Astrocyte (in vitro differentiated cells and primary cell): Measurements from ENCODE around the gene RASA4. TPM values are rescaled to one million over a fixed set of nuclear protein-coding genes. Genes with fewer than 3 reads are reported as not detected.
"Not testable (repeated sequence)": the region's sequence is repeated elsewhere in the genome, so short reads cannot be mapped to it uniquely, and the experiment has no call there.

Experiments
- DNase-seq: peaks from one replicate; pipeline ENCODE4 v3.0.0-alpha.2; 2010; ENCODE audit warnings: low read depth
- FAIRE-seq: peaks from 2 replicates; lab custom pipeline; 2011; peaks lifted over from hg19 to GRCh38; lab: Jason Lieb, UNC
- H2AFZ ChIP-seq: 2 replicates; pipeline ENCODE4 v1.6.0; 2012; ENCODE audit warnings: low read depth, low read length, inconsistent platforms
- H3K27ac ChIP-seq: 2 replicates; pipeline ENCODE4 v1.5.1; 2011; ENCODE audit warnings: low read depth, low read length, inconsistent platforms
- H3K27me3 ChIP-seq: 2 replicates; pipeline ENCODE4 v1.6.0; 2011; ENCODE audit warnings: low read length, inconsistent platforms; ENCODE audit not compliant: insufficient read depth
- H3K36me3 ChIP-seq: 2 replicates; pipeline ENCODE4 v1.5.1; 2011; ENCODE audit warnings: low read length, inconsistent platforms; ENCODE audit not compliant: insufficient read depth
- H3K4me1 ChIP-seq: 2 replicates; pipeline ENCODE4 v1.5.1; 2011; ENCODE audit warnings: low read length, inconsistent platforms; ENCODE audit not compliant: insufficient read depth
- H3K4me2 ChIP-seq: 2 replicates; pipeline ENCODE4 v1.6.0; 2012; ENCODE audit warnings: low read length, inconsistent platforms
- H3K4me3 ChIP-seq: 2 replicates; pipeline ENCODE4 v1.5.1; 2011; ENCODE audit warnings: low read depth, mild to moderate bottlenecking, low read length, inconsistent platforms; ENCODE audit not compliant: insufficient read depth
- H3K79me2 ChIP-seq: 2 replicates; pipeline ENCODE4 v1.6.0; 2012; ENCODE audit warnings: mild to moderate bottlenecking, low read length, inconsistent platforms; ENCODE audit not compliant: insufficient read depth
- H3K9ac ChIP-seq: 2 replicates; pipeline ENCODE4 v1.6.0; 2012; ENCODE audit warnings: mild to moderate bottlenecking, low read length, inconsistent platforms
- H3K9me3 ChIP-seq: 2 replicates; pipeline ENCODE4 v1.5.1; 2012; ENCODE audit warnings: low read depth, mild to moderate bottlenecking, low read length, inconsistent platforms; ENCODE audit not compliant: insufficient read depth
- H4K20me1 ChIP-seq: 2 replicates; pipeline ENCODE4 v1.6.0; 2012; ENCODE audit warnings: low read length, inconsistent platforms; ENCODE audit not compliant: insufficient read depth
- H3K27ac Mint-ChIP-seq: one replicate; pipeline ENCODE4 v1.8.0; 2021; ENCODE audit warnings: mild to moderate bottlenecking, mixed read lengths; ENCODE audit not compliant: unreplicated experiment
- H3K27me3 Mint-ChIP-seq: one replicate; pipeline ENCODE4 v1.8.0; 2021; ENCODE audit warnings: low read depth, mixed read lengths; ENCODE audit not compliant: unreplicated experiment
- H3K36me3 Mint-ChIP-seq: one replicate; pipeline ENCODE4 v1.8.0; 2021; ENCODE audit warnings: low read depth, mixed read lengths; ENCODE audit not compliant: unreplicated experiment
- H3K4me1 Mint-ChIP-seq: one replicate; pipeline ENCODE4 v1.8.0; 2021; ENCODE audit warnings: low read depth, mixed read lengths; ENCODE audit not compliant: unreplicated experiment
- H3K4me3 Mint-ChIP-seq: one replicate; pipeline ENCODE4 v1.8.0; 2021; ENCODE audit warnings: mild to moderate bottlenecking, moderate library complexity, mixed read lengths; ENCODE audit not compliant: unreplicated experiment
- H3K9me3 Mint-ChIP-seq: one replicate; pipeline ENCODE4 v1.8.0; 2021; ENCODE audit warnings: mild to moderate bottlenecking, mixed read lengths; ENCODE audit not compliant: unreplicated experiment
- total RNA-seq: library from RNA; stranded (reverse); gene quantifications from 2 replicates; pipeline ENCODE4 v1.2.1, GENCODE V29; 2021

The RASA4 gene
- total RNA-seq, 1 donor from 2014 or later = 7.2 TPM

- not testable (repeated sequence) for H3K79me2 ChIP-seq, H3K27ac Mint-ChIP-seq, H3K27ac ChIP-seq, H3K4me3 Mint-ChIP-seq, H3K9ac ChIP-seq, H3K4me1 Mint-ChIP-seq, H3K4me2 ChIP-seq, H3K36me3 ChIP-seq, H3K9me3 ChIP-seq, H2AFZ ChIP-seq, H3K4me1 ChIP-seq, DNase-seq, H3K4me3 ChIP-seq, H3K27me3 ChIP-seq, H3K9me3 Mint-ChIP-seq, H3K27me3 Mint-ChIP-seq, FAIRE-seq, H3K36me3 Mint-ChIP-seq, H4K20me1 ChIP-seq
Observed at GRCh38 chr7:102532127-102532526, 84.4 kb downstream of the RASA4 start.

DNA sequence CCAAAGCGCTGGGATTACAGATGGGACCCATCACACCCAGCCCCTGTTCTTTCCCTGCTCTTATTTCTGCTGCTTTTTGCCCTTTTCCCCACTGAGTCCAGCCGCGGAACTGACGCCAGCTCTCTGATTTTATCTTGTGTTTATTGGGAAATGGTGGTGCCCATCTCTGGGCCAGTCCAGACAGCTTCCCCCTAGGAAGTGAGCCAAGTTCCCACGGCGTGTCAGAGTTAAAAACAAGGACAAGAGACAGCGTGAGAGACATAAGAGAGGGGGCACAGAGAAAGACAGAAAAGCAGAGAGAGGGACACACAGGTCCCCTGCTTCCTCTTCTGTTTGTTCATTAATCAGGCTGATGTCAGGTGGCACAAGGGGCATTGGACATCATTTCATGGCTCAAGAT lies 85.0 kb downstream of the RASA4 start:
- H3K4me2 ChIP-seq, H3K4me1 ChIP-seq, H3K9ac ChIP-seq, H2AFZ ChIP-seq, H3K36me3 ChIP-seq, H3K79me2 ChIP-seq, H4K20me1 ChIP-seq, H3K27ac ChIP-seq, H3K27me3 ChIP-seq, DNase-seq, H3K9me3 ChIP-seq, H3K9me3 Mint-ChIP-seq, FAIRE-seq, H3K4me3 ChIP-seq, H3K4me3 Mint-ChIP-seq, H3K27ac Mint-ChIP-seq, H3K4me1 Mint-ChIP-seq, H3K36me3 Mint-ChIP-seq, H3K27me3 Mint-ChIP-seq: not testable (repeated sequence)

GRCh38 chr7:102527822-102528793 lies 88.4 kb downstream of the RASA4 start:
- H3K9me3 Mint-ChIP-seq, FAIRE-seq, H2AFZ ChIP-seq, H3K4me3 ChIP-seq, H3K27ac ChIP-seq, H3K4me3 Mint-ChIP-seq, H3K4me1 ChIP-seq, H3K79me2 ChIP-seq, H3K4me1 Mint-ChIP-seq, H3K27ac Mint-ChIP-seq, H3K9me3 ChIP-seq, DNase-seq, H3K27me3 Mint-ChIP-seq, H3K36me3 Mint-ChIP-seq, H3K4me2 ChIP-seq, H4K20me1 ChIP-seq, H3K27me3 ChIP-seq, H3K36me3 ChIP-seq, H3K9ac ChIP-seq: not testable (repeated sequence)

DNA sequence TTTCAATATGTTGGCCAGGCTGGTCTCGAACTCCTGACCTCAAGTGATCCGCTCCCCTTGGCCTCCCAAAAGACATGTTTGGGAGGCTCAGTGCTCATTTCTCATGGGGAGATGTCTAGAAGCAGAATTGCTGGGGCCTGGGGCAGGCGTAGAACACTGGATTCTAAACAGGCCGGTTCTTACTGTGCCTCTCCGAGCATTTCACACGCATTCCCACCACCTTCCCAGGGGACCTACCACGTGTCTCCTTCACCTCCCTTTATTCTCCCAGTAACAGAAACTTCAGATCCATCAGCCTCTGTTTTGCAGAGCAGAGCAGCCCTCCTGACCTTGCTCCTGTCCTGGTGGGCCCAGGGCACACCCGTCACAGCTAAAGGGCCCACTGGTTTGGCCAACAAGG lies 89.4 kb downstream of the RASA4 start:
- not testable (repeated sequence) for H3K9me3 ChIP-seq, H3K36me3 Mint-ChIP-seq, H4K20me1 ChIP-seq, FAIRE-seq, H3K4me3 ChIP-seq, H3K9me3 Mint-ChIP-seq, H3K4me1 Mint-ChIP-seq, H3K27me3 ChIP-seq, H3K36me3 ChIP-seq, H3K79me2 ChIP-seq, H3K27ac ChIP-seq, DNase-seq, H2AFZ ChIP-seq, H3K9ac ChIP-seq, H3K27ac Mint-ChIP-seq, H3K4me2 ChIP-seq, H3K27me3 Mint-ChIP-seq, H3K4me3 Mint-ChIP-seq, H3K4me1 ChIP-seq

DNA sequence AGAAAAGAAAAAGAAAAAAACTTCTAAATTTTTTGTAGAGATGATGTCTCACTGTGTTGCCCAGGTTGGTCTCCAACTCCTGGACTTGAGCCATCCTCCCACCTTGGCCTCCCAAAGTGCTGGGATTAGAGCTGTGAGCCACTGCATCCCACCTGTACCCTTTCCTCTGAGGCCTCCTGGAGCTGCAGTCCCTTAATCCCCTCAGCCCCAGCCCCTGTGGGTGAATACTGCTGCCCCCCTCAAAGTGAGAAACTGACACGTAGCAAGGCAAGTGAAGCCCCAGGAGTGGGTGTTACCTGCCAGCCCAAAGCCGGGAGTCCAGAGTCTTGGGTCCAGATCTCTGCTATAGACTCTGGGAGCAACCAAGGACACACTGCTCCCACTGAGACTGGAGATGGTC lies 91.8 kb downstream of the RASA4 start:
- not testable (repeated sequence) for H4K20me1 ChIP-seq

More for the DNA sequence above, 91.8 kb downstream of the RASA4 start:
- H3K27ac Mint-ChIP-seq, FAIRE-seq, H2AFZ ChIP-seq, H3K9me3 Mint-ChIP-seq, H3K27ac ChIP-seq, H3K9me3 ChIP-seq, H3K36me3 ChIP-seq, H3K4me3 ChIP-seq, H3K4me1 ChIP-seq, H3K4me1 Mint-ChIP-seq, H3K4me3 Mint-ChIP-seq, H3K27me3 Mint-ChIP-seq, H3K36me3 Mint-ChIP-seq, H3K9ac ChIP-seq, H3K27me3 ChIP-seq, DNase-seq, H3K79me2 ChIP-seq, H3K4me2 ChIP-seq: not testable (repeated sequence)
